Middle frontal gyrus (tissue), 1 donor: ENCODE data around the gene B3GAT1.

ENCODE experiments used
- DNase-seq: peaks from one replicate; pipeline ENCODE4 v3.0.0-alpha.2; 2015; ENCODE audit warnings: low spot score; ENCODE audit errors: extremely low spot score

Gene B3GAT1

DNA sequence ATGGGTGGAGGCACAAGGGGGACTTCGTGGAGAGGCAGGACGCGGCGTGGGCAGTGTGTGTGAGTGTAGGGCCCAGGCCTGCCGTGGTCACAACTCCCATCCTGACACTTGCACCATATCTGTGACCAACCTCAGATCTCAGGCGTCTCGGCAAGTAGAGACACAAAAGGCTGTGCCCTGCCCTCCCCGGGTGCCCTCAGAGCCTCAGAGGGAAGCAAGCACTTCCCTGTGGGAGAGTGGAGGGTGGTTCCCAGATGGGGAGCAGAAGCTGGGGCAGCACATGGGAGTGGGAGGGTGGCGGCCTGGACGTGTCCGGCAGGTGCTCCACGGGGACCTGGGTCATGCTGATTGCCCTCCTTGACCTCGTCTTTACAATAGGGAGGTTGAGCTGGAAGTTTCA is 20.4 kb downstream of the B3GAT1 start:
- DNase-seq: no peak

DNA sequence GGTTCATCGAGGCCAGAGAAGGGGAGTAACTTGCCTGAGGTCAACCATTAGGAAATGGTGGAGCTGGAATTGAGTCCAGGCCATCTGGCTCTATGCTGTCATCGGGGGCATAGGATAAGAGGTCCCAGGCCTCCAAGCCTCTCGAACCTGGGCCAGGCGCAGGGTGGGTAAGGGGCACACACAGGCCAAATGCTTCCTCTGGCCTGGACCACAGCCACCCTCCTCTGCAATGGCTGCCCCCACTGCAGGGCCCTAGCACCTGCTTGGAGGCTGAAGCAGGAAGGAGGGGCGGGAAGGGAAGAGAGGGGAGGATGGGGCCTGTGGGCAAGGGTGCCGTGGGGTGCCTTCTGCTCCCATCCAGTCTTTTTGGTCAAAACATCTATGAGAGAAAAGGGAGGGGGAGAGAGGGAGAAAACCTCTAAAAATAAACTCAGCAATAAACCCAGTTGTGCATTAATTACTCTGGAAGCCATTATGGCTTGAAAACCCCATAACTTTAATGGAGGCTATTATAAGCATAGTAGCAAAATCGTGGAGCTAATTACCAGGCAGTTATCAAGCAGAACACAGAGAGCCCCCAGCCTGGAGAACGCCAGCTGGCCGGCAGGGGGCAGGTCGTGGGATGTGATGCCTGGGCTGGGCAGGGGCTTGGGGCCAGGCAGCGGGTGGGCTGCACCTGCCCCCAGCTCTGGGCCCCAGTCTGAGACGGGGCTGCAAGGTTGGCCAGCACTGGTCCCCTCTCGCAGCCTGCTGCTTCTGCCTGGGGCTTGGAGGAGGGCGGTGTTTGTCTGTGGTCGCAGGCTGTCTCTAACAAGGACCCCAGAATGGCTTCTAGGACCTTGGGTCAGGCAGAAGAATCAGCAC is 21.1 kb downstream of the B3GAT1 start:
- DNase-seq: no peak

DNA sequence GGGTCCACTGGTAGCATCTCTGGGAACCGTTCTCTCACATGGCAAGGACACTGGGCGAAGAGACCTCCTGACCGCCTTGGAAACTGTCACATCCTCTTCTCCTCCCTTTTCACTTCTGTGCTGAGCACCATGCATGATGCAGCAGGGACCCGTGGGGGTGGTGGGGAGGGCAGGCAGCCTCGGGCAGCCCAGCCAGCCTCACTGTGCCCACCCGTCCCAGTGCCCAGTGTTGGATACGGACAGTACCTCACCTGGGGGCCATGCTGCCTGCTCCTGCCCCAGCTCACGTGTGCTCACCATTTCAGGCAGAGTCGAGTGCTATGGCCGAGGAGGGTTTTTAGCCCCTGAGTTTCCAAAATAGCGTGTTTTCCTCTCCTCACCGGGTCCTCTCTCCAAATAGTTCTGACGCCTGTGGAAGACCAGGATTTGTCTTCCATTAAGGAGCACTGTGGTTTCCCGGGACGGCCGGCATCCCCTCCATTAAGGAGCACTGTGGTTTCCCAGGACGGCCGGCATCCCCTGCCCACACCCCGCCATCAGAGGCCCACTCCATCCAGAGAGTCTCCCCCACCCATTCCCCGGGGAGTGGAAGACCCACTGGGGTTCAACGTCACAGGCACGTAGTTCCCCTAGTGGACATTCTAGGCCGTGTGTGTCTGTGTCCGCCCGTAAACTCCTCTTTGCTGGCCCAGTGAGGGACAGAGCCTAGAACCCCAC is 22.4 kb downstream of the B3GAT1 start:
- no peak for DNase-seq

DNA sequence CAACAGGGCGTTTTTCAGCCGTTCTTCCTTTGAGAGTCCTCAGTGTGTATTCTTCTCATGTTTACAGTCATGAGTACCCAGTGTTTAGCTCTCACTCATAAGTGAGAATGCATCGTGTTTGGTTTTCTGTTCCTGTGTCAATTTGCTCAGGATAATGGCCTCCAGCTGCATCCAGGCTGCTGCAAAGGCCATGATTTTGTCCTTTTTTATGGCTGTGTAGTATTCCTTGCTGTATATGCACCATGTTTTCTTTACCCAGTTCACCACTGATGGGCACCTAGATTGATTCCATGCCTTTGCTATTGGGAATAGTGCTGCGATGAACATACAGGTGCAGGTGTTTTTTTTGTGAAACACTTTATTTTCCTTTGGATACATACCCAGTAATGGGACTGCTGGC is 23.5 kb downstream of the B3GAT1 start:
- no peak for DNase-seq

DNA sequence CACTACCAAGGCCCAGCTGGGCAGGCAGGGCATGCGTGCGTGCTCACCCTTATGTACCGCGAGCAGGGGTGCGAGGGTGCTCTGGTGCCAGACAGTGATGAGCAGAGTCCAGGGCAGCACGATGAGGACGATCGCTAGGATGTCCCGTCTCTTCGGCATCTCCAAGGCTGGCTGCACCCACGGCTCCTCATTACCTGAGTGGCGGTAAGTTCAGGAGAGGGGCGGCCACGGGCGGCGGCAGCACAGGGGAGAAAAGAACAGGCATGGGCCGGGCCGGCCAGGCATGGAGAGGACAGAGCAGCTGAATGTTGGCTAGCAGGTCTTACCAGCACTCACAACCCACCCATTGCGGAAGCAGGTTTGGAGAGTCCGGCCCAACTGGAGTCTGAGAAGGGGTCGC is 24.5 kb downstream of the B3GAT1 start:
- DNase-seq: no peak

DNA sequence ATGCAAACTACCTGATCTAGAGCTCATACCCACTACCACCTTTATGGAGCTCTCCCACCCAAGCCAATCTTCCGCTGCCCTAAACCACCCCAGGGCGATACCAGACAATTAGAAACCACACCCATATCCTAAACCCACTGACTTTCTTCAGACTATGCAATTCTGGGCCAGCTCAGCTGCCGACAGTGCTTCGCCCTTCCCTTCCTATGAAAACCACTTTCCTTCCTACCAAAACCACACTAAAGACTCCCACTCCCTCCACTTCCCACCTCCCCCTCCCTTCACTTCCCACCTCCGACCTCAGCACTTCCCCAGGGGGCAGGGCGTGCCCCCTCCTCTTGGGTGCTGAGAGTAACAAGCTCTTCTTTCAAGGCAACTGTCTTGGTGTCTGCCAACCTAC is 25.1 kb downstream of the B3GAT1 start:
- no peak for DNase-seq

DNA sequence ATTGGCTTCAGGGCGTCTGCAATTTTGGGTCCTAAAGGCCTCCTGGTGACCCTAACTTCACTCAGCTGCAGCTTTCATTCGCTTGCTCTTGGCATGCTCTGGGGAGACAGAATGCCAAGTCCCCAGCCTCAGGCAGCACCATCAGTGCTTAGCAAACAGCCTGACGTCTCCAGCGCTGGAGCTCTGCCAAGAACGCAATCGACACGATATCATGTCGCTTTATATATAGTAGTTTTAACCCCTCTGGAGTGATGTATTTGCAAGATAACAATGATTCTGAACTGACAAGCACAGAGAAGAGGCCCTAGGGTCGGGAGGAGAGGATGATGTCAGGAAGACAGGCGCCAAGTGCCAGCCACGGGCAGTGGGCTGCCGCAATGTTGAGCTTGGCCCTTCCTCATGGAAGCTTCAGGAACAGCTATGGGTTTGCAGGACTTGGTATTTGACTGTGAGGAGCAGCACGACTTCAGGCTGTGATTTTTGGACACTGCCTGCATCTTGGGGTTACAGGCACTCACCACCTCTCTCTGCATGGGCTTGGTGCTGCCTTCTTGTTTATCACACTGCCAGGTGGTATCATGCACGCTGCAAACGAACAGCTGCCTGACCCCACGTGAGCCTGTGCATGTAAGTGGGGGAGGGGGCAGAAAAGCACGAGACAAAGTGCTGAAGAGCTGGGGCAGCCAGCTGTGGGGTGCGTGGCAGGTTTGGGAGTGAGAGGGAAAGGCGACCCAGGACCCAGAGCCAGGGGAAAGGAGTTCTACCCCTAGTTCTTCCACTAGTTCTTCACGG is 26.1 kb downstream of the B3GAT1 start:
- no peak for DNase-seq

DNA sequence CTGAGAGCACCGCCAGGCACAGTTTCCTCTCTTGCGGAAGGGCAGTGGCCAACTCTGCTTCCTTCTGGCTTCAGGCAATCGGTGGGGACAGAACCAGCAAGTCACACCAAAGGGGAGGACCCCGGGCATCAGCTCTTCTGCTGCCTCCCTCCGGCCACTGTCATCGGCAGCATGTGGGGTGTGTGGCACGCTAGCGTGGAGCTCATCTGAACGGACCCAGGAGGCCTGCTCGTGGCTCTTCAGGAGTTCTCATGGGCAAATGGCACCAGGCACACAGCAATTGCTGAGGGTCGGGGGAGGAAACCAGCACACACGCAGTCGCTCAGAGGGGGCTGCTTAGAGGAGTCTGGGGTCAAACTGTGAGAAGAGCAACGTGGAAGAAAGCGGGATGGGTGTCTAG is 26.9 kb downstream of the B3GAT1 start:
- DNase-seq: no peak

DNA sequence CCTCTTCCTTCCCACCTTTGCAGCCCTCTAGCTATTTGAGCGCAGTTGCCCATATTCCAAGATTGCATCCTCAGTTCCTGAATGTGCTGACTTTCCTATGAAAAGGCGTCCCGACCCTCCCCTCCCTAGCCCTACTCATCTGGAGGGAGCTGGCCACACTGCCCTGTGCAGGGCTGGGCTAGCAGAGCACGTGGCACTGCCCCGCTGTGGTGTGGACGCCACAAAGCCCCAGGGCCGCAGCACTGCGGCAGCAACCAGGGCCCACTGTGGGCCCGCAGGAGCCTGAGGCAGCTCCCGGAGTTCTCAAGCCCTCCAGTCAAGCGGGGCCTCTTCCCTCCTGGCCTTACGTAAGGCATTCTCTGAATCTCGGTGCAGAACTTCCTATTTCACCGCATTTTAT is 27.6 kb downstream of the B3GAT1 start:
- no peak for DNase-seq

DNA sequence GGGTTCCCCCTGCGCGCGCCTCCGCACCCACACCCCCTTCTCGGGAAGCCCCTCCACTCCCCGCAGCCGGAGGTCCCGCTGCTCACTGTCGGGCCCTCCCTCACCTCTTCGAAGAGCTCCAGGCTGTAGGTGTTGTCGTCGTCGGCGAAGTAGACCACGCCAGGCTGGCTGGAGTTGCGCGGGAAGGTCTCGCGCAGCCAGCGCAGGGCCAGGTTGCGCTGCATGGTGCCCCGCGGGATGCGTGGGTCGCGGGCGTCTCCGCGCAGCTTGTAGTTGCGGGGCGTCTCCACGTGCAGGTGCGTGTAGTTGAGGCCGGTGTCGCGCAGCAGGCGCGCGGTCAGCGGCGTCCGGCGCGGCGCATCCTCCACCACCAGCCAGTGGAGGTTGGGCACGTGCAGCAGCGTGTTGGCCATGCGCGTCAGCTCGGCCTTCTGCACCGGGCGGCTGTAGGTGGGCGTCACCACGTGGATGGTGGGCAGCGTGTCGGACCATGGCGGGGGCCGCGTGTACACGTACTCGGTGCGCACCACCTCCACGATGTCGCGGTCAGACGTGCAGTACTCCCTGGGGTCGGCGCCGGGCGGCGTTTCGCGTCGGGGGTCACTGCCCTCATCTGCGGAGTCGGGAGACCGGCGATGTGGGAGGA is 28.3 kb downstream of the B3GAT1 start:
- no peak for DNase-seq

DNA sequence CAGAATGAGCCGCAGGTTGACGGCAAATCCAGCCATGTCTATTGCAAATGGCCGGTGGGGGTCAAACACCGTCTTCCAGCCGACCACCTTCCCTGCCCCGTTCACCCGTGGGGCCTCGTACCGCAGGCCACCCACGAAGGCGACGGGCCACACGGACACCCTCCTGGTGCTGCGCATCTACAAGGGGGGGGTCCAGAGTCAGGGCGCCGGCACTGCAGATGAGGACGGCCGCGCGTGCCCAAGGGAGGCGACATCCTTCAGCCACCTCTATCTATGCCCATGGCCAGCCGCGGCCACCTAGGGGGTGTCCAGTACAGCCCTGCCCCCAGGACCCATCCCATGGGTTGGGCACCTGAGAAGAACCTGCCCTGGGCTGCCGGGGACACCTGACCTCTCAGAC is 29.2 kb downstream of the B3GAT1 start:
- no peak for DNase-seq

DNA sequence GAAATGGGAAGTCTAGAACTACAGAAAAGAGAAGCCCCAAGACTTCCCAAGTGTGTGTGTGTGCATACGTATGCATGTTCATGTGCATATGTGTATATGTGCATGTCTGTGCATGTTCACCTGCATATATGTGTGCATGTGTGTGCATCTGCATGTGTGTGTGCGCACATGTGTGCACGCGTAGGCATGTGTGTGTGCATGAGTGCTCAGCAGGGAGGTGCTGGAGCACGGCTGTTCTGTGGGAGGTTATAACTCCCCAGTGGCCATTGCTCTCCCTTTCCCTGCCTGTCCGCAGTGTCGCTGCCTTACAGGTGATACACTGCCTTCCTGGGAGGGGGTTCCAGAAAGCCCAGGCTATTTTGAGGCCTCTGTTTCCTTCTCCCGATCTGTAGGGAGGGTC is 29.8 kb downstream of the B3GAT1 start:
- no peak for DNase-seq

DNA sequence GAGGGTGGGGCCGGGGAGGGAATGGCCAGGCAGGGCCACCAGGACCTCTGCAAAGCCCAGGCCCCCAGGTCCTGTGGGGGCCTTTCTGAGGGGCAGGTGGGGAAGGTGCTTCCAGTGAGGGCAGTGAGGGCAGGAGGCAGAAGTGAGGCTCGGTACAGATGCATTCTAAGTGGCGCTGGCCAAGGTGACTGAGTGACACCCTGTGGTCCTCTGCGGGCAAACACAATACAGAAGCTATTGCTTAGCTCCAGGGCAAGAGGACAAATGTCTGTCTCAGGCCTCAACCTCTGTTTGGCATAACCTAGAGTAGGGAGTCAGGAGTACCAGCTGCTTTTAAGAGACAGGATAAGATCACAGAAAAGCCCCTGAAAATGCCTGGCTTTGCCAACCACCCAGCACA is 31.3 kb downstream of the B3GAT1 start:
- DNase-seq: no peak

DNA sequence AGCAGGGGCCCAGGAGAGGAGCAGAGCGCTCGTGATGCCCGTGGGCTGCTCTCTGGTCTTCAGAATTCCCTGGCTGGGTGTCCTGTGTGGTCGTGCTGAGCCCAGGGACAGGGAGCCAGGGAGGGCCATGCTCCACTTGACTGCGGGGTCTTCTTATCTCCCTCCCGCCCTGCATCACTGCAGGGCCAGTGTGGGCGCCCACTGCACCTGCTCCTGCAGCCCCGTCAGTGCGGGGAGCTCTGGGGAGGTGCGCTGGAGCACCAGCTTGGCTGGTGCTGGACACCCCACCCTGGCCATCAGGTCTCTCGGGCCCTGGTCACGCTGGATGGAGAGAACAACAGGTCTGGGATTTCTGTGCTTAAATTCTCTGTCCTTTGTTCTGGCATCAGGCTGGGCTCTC is 31.8 kb downstream of the B3GAT1 start:
- no peak for DNase-seq

DNA sequence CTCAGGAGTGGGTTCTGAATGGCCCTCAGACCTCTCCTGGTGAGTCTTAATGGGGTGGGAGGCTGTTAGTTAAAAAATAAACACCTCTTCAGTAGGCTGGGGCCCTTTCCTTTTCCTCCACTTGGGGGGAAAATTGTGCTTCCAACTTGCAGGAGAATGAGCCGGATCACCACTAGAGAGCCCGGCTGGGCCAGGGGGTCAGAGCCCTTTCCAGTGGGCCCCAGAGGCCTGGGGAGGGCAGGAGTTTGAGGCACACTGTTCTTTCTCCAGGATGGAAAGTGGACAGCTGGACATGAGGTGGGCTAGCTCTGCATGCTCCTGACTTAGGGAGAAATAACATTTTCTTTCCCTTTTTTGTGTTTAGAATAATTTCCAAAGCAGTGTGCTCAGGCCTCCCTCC is 32.8 kb downstream of the B3GAT1 start:
- no peak for DNase-seq

DNA sequence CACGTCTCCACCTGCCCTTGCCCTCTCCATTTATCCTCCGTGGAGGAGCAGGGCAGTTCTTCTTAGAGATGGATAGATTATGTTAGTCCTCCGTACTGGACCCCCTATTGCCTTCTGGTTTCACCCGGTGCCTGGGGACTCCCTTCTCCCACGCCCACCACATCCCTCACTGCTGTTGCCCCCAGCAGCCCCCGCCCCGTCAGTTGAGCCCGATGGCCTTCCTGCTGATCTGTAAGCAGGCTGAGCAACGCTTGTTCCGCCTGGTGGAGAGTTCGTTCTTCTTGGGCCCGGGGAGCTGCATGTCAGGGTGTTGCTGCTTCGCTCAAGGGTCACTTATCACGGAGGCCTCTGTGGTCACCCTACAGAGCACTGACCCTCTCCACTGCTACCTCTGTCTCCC is 34.2 kb downstream of the B3GAT1 start:
- DNase-seq: no peak

DNA sequence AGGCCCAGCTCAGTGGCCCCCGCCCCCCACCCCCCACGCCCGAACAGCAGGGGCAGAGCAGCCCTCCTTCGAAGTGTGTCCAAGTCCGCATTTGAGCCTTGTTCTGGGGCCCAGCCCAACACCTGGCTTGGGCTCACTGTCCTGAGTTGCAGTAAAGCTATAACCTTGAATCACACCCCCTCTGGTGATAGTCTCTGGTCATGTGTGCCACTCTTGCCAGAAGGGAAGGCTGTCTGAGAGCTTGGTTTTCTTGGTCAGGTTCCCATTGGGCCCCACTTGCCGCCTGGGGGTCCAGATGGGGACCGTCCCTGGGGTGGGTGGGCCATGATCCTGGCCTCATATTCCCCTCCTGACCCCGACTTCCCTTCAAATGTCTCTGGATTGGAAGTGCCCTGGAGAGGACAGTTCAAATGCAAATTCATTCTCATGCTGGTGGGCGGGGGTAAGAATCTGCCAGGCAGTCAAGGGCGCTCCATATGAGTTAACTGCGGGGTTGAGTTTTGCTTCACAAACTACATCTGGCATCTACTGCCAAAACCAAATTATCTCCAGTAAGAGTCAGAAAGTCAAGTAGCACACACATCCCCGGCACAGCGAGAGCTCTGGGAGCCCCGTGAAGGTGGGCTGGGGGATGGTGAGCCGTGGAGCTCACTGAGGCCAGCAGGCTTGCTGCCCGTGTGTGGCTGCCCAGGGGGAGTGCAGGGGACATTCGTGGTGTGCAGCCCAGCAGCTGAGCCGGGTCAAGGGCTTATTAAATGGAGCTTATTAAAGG is 35.7 kb downstream of the B3GAT1 start:
- DNase-seq: no peak

DNA sequence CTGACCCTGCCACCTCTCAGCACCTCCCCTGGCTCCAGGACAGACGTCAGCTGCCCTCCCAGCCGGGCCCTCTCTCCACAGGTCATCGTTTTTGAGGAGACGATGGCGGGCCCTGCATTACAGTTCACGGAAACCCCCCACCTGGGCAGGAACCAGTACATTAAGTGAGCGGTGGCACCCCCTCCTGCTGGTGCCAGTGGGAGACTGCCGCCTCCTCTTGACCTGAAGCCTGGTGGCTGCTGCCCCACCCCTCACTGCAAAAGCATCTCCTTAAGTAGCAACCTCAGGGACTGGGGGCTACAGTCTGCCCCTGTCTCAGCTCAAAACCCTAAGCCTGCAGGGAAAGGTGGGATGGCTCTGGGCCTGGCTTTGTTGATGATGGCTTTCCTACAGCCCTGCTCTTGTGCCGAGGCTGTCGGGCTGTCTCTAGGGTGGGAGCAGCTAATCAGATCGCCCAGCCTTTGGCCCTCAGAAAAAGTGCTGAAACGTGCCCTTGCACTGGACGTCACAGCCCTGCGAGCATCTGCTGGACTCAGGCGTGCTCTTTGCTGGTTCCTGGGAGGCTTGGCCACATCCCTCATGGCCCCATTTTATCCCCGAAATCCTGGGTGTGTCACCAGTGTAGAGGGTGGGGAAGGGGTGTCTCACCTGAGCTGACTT is 37.0 kb downstream of the B3GAT1 start:
- DNase-seq: no peak

DNA sequence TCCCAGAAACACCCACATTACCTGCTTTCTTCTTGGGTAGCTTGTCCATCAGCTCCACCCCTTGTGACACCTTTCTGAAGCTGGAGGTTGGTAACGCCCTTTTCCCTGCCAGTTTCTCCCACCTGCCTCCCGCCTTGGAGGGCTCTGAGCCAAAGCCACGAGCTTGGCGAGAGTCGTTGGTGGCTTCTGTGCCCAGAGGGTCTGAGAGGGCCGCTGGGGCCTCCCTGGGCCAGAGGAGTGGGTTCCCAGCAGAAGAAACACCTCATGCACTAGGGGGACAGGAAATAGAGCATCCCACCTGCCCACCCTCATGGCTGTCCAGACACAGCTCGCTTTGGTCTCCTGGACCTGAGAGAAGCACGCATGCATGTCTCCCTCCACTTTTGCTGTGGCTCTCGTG is 37.9 kb downstream of the B3GAT1 start:
- no peak for DNase-seq

DNA sequence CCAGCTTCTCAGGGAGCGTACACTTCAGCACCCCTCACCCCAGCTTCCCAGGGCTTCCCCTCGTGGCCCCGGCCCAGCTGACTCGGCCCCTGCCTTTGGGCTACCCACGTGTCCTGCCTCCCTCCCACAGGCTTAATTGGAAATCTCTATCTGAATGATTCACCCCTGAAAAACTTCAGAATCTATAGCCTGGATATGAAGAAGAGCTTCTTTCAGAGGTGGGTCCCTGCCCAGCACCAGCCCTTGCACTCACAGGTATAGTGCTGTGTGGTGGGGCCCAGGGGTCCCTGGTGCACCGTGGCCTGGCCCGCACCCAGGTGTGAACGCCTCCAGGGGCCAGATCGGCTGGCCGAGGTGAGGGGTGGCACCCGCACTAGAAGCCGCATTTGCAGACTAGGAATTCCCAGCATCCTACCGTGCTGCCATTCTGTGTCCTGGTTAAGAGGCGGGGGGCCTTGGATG is 38.4 kb downstream of the B3GAT1 start:
- DNase-seq: no peak
